NCI-H2081 treated with DMSO at 0.1 percent for 48 hours (cell line): Measurements from ENCODE around the gene ARHGAP45.
"Not testable (repeated sequence)": the region's sequence is repeated elsewhere in the genome, so short reads cannot be mapped to it uniquely, and the experiment has no call there.

Experiments
- DNase-seq: peaks from one replicate; lab custom pipeline; 2025; lab: John Stamatoyannopoulos, UW

ARHGAP45 gene, protein sequence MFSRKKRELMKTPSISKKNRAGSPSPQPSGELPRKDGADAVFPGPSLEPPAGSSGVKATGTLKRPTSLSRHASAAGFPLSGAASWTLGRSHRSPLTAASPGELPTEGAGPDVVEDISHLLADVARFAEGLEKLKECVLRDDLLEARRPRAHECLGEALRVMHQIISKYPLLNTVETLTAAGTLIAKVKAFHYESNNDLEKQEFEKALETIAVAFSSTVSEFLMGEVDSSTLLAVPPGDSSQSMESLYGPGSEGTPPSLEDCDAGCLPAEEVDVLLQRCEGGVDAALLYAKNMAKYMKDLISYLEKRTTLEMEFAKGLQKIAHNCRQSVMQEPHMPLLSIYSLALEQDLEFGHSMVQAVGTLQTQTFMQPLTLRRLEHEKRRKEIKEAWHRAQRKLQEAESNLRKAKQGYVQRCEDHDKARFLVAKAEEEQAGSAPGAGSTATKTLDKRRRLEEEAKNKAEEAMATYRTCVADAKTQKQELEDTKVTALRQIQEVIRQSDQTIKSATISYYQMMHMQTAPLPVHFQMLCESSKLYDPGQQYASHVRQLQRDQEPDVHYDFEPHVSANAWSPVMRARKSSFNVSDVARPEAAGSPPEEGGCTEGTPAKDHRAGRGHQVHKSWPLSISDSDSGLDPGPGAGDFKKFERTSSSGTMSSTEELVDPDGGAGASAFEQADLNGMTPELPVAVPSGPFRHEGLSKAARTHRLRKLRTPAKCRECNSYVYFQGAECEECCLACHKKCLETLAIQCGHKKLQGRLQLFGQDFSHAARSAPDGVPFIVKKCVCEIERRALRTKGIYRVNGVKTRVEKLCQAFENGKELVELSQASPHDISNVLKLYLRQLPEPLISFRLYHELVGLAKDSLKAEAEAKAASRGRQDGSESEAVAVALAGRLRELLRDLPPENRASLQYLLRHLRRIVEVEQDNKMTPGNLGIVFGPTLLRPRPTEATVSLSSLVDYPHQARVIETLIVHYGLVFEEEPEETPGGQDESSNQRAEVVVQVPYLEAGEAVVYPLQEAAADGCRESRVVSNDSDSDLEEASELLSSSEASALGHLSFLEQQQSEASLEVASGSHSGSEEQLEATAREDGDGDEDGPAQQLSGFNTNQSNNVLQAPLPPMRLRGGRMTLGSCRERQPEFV

DNA sequence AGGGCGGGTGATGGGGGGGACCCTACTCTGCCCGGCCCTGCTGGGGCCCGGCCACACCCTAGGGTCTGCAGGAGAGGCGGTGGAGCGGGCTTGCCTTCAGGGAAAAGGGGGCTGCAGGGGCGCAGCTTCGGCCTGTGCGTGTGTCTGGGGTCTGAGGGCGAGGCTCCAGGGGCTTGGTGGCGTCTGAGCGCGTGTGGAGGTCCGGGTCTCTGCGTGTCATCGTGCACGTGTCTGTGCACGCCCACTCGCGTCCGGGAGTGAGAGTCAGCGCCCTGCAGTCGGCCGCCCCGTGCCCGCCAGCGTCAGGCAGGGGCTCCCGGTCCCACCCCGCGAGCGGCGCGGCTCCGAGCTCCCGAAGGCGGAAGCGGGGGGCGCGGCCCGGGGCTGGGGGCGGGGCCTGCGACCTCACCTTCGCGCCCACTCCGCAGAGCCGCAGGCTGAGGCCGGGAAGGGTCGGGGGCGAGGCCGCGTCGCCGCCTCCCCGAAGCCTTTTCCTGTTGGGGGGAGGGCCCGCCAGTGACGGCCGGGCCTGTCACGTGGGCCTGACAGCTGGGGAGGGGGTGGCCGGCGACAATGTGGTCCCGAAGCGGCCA lies at the start of gene ARHGAP45:
TSS of gene ARHGAP45 (plus strand) at position 420 of the 593 bp plus-strand sequence. CDS start 239 bp downstream, outside the sequence.
- no peak for DNase-seq

DNA sequence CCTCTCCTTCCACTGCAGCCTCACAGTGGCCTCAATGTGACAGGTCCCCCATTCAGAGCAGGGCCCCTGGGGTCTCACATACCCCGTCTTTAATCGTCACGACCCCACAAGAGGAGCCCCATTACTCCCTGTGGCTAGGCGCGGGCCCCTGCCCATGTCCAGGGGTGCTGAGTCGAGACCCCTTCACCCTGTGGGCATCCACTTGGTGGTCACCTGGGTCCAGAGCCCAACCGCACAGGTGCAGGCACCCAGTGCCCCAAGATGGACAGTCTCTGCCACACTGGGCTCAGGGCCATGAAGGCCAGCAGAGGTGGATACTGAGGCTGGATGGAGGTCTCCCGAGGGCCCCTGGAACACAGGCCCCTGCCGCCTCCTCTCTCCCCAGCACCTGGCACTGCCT lies 49.1 kb upstream of the ARHGAP45 start:
- no peak for DNase-seq

DNA sequence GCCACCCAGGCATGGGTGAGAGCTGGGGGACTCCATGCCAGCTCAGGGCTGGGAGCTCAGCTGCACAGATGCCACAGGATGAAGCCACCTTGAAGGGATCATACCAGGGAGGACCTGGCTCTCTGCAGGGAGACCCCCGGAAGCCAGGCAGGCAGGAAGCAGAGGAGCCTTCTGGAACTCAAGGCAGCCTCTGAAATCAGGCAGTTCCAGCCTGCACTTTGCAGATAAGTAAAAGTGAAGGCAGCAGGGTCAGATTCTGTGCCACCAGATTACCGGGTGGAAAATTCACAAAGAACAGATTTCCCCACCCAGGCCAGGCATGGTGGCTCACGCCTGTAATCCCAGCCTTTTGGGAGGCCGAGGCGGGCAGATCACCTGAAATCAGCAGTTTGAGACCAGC lies 48.6 kb upstream of the ARHGAP45 start:
- no peak for DNase-seq

DNA sequence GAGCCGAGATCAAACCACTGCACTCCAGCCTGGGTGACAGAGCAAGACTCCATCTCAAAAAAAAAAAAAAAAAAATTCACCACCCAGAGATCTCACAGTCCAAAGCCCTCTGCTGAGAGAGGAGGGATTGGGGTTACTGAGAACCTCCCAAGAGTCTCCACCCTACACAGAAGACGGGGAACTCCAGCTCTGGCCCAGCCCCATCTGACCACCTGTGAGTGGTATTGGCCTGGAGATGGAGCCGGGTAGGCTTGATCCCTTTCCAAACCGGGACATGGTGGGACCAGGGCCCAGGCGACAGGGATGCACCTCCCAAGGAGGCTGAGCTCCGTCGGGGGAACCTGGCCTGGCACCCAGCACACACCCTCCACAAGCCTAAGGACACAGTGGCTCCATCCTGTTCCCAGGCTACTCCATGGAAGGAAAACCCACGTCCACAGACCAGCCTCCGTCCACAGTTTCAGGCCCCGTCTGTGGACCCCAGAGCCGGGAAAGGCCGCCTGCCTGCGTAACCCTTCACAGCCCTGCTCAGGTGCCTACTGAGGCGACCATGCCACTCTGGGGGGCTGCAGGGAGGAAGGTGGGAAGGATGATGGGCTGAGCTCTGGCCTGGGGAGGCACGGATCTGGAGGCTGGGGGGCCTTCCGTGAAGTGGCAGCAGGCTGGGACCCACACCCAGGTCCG lies 47.9 kb upstream of the ARHGAP45 start:
- no peak for DNase-seq

DNA sequence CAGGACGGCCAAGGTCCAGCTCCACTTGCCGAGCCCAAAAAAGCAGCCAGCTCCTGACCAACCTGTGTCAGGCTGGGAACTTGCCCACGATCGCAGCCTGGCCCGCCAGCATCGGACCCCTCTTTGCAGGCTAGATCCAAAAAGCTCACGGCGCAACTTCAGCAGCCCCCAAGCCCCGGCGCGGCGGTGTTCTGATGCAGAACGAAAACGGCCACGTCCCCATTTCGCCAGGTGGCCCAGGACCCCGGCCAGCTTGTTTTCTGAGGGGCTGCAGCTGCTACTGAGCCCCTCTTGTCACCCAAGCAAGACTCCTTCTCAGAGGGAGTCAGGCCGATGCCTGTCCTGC lies 47.4 kb upstream of the ARHGAP45 start:
- no peak for DNase-seq

DNA sequence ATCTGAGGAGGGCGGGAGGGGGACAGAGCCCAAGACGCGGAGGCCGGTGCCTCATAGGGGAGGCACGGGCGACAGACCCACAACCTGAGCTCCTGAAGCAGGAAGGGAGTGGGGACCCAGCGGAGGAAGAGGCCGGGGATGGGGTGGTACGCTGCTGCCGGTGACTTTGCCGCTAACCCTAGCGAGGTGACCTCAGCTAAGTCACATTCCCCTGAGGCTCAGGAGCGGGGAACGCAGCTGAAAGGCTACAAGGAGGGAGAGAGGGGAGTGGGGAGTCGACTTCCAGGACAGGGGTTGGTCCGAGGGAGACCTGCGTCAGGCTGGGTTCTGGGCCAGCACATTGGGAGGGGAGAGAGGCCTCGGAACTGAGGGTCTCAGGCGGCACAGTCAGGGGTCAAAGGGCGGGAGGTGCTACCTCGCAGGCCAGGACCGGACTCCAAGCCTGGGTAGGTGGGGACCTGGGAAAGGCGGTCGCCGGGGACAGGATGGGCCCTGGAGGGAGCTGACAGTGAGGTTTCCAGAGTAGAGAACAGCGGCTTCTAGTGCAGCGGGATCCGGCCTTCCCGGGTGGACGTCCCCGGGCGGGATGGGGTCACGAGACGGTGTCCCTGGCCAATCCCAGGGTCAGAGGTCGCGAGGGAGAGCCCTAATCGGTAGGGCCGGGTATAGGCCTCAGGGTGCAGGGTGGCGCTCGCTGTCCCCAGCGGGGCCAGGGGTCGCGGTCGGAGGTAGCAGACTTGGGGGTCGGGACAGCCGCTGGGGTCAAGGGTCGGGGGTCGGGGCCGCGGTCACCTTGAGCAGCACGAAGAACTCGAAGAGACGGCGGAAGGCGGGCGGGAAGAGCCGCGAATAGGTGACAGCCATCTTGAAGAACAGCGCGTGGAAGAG lies 46.7 kb upstream of the ARHGAP45 start:
- DNase-seq, result no peak

DNA sequence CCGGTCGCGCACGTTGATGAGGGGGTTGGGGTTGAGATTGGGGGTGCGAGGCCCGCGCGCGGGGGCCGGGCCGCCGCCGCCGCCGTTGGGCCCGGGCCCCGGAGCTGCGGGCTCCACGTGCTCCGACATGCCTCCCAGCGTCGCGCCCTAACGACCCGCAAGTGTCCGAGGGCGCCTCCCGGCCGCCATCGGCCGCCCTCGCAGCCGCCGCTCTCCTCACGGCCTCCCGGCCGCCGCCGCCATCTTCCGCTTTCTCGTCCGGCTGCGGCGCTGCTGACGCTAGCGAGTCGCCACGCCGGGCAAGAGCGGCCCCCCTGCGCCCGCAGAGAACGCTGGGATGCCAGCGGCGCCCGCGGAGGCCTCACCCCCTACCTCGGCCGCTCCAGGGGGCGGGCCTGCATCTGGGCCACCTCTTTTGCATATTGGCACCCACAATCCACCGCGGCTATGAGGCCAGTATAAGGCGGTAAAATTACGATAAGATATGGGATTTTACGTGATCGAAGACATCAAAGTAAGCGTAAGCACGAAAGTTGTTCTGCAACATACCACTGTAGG lies 46.0 kb upstream of the ARHGAP45 start, which contains the start of gene TMEM259:
TSS of gene TMEM259 (minus strand) at position 256 of the 558 bp plus-strand sequence. CDS start at position 129, 127 bp downstream.
- DNase-seq, result peak; percentile 87

DNA sequence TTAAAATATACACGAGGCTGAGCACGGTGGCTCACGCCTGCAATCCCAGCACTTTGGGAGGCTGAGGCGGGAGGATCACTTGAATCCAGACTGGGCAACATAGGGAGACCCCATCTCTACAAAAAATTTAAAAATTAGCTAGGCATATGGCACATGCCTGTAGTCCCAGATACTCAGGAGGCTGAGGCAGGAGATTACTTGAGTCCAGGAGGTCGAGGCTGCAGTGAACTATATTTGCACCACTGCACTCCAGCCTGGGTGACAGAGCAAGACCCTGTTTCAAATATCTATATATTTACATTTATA lies 43.1 kb upstream of the ARHGAP45 start:
- DNase-seq, result not testable (repeated sequence)

DNA sequence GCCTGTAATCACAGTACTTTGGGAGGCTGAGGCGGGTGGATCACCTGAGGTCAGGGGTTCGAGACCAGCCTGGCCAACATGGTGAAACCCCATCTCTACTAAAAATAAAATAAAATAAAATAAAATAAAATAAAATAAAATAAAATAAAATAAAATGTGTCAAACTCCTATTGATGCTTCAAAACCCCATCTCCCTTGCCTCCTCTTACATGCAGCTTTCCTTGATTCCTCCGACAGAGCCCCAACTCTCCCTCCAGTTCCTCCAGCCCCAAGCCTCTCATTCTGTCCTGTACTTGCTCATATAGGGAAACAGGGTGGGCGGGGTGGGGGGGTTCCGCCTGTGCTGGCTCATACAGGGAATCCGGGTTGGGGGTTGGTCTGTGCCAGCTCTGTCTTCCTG lies 41.9 kb upstream of the ARHGAP45 start:
- DNase-seq, result not testable (repeated sequence)

DNA sequence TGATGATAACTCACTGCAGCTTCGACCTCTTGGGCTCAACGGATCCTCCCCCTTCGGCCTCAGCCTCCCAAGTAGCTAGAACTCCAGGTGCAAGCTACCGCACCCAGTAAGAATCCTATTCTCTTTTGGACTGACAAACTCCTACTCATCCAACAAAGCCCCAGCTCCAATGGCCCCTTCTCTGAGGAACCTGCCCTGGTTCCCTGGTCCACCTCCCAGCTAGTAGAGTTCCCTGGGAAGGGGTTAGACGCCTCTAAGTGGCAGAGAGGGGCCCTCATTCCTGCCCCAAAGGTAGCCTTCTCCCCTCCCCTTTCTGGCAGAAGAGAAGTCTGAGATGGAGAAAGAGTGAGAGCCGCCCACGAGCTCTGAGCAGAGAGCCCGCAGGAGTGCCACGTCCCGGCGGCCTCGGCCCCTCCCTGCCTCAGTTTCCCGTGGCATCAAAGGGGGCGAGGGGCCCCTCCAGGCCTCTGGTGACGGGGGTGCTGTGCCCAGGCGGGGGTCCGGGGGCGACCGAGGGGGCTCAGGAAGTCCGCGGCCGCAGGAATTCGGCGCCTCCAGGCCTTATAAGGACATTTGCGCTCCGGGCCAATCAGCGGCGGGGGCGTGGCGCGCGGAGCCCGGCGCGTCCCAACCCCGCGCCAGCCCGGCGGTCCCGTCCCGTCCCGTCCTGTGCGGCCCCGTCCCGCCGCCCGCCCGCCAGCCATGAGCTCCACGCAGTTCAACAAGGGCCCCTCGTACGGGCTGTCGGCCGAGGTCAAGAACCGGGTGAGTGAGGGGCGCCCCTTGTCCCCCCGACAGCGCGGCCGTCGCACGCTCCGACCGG lies 40.8 kb upstream of the ARHGAP45 start, which contains the start of gene CNN2:
TSS of gene CNN2 (plus strand) at position 649 of the 823 bp plus-strand sequence. CDS start at position 703, 54 bp downstream.
- no peak for DNase-seq

DNA sequence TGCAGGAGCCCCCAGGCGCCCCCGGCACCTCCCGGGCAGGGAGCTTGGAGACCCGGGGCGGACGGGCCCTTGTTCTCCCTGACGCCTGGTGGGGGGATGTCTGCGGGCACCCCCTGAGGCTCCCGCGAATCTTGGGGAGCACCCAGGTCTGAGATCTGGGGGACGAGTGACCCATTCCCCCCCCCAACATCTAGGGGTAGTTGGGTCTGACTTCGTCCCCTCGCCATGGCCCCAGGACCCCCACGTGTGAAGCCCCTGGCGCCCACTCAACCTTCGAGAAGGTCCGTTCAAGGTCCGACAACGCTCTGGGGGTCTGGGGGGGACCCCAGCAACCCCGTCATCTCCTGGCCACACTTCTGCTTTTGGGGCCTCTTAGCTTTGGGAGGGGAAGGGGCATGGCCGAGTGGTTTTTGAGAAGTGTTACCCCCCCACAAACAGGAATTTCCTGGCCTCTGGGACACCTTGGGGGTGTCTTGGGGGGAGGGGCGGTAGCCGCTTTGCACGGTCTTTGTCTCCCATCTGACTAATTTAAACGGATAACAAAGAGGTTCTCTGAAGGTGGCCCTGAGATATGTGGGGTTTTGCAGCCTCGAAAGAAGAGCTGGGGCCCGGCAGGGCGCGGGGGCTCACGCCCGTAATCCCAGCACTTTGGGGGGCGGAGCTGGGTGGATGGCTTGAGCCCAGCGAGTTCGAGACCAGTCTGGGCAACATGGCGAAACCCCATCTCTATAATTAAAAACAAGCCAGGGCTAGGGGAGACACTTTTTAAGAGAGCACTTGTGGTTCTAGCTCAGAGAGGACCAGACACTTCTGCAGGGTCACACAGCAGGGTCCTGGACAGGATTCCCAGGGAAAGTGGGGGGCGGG lies 40.0 kb upstream of the ARHGAP45 start:
- no peak for DNase-seq

DNA sequence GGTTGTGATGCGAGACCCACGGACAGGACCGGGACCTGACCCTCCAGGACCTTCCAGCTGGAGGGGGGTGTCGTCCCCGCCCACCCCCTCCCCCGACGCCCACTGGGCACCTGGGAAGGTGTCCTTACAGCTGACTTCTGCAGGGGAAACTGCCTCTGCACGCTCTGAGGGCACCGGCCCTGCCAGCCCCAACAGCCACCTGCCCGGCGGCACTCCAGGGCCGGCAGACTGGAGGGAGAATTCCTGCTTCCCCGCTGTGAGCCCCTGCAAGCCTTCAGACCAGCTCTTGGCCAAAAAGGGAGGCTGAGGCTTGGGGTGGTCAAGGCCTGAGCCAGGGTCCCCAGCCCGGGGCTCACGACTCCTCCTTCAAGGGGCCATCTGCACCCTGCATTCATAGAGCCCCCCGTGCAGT lies 39.3 kb upstream of the ARHGAP45 start:
- no peak for DNase-seq

DNA sequence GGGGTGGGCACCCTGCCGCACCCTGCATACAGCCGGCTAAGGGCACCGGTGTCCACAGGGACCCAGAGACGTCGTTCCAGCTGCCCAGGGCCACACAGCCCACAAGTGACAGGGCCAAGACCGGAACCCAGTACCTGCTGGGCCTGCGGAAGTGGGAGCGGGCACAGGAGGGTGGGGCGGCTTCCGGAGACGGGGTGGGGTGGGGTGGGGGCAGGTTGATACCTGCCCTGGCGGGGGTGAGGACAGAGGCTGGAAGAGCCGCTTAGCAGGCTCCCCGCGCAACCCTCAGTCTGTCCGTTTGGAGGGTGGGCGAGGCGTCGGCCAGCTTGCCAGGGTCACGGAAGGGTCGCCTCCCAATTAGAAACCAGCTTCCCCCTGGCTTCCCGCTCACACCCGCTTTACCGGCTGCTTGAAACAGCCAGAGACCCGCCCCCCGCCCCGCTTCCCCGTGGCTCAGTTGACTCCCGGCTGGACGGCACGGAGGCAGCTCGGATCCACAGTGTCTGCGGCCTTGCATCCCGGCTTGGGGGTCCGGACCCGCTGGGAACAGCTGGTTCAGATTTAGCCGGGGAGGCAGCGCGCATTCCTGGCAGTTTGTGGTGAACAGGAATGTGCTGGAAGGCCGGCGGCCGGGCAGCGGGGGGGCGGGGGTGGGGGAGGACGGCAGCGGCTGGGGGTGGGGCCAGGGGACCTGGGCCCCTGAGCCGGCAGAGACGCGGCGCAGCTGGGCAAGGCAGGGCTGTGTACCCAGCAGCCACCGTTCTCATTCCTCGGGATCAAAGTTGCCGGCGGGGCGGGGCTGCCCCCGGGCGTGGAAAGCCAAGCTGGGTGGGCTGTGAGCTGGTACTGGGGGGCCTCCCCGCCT lies 38.7 kb upstream of the ARHGAP45 start:
- DNase-seq, result no peak

DNA sequence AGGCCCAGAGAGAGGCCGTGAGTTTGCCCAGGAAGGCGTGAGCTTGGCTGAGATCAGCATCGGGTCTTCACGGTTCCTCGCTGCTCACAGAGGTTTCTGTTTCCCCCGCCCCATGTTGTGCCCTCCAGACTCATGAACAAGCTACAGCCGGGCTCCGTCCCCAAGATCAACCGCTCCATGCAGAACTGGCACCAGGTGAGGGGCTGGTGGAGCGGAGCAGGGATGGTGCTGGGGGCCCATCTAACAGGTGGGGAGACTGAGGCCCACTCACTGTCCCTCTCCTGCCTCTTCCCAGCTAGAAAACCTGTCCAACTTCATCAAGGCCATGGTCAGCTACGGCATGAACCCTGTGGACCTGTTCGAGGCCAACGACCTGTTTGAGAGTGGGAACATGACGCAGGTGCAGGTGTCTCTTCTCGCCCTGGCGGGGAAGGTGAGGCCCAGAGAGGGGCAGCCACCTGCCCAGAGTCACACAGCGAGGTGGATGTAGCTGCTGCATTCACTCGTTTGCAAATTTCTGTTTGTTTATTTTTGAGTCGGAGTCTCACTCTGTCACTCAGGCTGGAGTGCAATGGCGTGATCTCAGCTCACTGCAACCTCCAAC lies 34.6 kb upstream of the ARHGAP45 start:
- DNase-seq, result no peak

DNA sequence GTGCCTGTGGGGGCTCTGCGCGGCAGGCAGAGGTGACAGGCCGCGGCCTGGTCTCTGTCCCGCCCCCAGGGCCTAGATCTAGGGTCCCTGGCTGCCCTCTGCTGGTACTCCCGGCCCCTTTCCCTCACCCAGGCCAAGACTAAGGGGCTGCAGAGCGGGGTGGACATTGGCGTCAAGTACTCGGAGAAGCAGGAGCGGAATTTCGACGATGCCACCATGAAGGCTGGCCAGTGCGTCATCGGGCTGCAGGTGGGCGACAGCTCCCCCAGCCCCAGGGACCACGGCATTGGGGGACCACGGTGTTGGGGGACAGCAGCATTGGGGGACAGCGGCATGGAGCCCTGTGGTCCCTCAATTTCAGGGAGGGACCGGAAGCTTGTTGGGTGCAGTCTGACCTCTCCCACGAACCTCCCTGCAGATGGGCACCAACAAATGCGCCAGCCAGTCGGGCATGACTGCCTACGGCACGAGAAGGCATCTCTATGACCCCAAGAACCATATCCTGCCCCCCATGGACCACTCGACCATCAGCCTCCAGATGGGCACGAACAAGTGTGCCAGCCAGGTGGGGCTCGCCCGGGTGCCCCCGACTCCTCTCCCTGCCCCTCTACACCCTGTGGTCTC lies 30.9 kb upstream of the ARHGAP45 start:
- DNase-seq, result no peak

DNA sequence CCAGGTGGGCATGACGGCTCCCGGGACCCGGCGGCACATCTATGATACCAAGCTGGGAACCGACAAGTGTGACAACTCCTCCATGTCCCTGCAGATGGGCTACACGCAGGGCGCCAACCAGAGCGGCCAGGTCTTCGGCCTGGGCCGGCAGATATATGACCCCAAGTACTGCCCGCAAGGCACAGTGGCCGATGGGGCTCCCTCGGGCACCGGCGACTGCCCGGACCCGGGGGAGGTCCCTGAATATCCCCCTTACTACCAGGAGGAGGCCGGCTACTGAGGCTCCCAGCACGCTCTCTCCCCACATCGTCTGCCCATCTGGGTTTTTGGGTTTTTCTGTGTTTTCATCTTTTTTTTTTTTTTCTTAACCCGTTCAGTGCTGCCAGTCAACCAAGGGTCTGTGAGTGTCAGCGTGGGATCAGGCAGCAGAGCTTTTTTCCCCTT lies 29.3 kb upstream of the ARHGAP45 start:
- no peak for DNase-seq
